ENCODE results near the gene IPO5. TPM values are rescaled to one million over a fixed set of nuclear protein-coding genes. Genes with fewer than 3 reads are reported as not detected.
"Not testable (repeated sequence)": the region's sequence is repeated elsewhere in the genome, so short reads cannot be mapped to it uniquely, and the experiment has no call there.

The IPO5 gene
- total RNA-seq, 4 donors from 2014 or later = 104 to 212 (median 147) TPM

DNA sequence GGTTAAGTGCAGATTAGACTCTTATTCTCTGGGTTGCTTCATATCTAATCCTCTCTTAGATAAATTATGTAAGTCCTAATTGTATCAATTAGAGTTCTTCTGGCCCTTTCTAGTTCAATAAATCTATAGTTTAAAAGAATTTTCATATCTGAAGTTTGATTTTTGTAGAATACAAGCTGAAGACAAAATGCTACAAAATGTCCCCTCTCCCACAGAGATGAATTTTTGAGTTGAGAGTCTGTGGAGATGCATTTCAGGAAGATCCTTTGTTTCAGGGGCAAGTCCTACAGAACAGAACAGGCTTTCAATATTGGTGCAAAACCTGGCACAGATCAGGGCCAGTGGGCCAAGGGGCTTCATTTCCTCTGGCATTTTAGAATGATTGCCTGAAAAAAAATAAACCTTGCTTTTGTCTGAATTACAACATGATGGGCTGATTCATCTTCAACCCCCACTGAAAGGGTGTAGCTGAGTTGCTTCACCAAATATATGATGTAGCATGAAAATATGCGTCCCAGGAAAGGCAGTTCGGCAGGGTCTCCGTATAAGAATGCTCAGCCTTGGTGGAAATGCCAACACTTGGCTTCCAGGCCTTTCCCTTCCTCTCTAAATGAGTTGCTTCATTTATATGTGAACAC lies 6.4 kb upstream of the IPO5 start:
- H3K36me3 ChIP-seq = no peaks in the 10 kb centered on the region
- no peak for TF ChIP-seq POLR2A (IDR thresholded peaks at IDR 0.05)
- TF ChIP-seq, protein P1, sequence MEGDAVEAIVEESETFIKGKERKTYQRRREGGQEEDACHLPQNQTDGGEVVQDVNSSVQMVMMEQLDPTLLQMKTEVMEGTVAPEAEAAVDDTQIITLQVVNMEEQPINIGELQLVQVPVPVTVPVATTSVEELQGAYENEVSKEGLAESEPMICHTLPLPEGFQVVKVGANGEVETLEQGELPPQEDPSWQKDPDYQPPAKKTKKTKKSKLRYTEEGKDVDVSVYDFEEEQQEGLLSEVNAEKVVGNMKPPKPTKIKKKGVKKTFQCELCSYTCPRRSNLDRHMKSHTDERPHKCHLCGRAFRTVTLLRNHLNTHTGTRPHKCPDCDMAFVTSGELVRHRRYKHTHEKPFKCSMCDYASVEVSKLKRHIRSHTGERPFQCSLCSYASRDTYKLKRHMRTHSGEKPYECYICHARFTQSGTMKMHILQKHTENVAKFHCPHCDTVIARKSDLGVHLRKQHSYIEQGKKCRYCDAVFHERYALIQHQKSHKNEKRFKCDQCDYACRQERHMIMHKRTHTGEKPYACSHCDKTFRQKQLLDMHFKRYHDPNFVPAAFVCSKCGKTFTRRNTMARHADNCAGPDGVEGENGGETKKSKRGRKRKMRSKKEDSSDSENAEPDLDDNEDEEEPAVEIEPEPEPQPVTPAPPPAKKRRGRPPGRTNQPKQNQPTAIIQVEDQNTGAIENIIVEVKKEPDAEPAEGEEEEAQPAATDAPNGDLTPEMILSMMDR (IDR thresholded peaks at IDR 0.05) = no peak
- H3K9me3 ChIP-seq = no peaks in the 10 kb centered on the region
- no peak overlapping the region for H3K27ac ChIP-seq
- H3K4me1 ChIP-seq = no peaks in the 10 kb centered on the region
- H3K27me3 ChIP-seq = no peaks in the 10 kb centered on the region
- H3K4me3 ChIP-seq = no peak overlapping the region
- DNase-seq = no peak
- intact Hi-C loops (cut with DNase I; ENCODE audit: low total_unique reads) = no loop called here

DNA sequence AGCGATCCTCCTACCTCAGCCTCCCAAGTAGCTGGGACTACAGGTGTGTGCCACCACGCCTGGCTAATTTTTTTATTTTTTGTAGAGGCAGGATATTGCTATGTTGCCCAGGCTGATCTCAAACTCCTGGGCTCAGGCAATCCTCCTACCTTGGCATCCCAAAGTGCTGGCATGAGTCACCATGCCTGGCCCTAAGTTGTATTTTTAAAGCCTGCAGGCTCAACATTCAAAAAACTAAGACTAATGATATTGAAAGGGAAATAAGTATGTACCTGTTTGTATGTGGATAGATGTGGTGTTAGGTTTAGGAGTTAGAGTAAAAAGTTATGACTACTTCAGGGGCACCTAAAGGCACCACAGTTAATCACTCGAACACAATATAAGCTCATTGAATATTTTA lies 5.4 kb upstream of the IPO5 start:
- Histone ChIP-seq H3K4me1 (no peaks in the 10 kb centered on the region), H3K4me3 (no peak overlapping the region), H3K9me3 (no peaks in the 10 kb centered on the region), H3K36me3 (no peaks in the 10 kb centered on the region), H3K27me3 (no peaks in the 10 kb centered on the region), H3K27ac (no peak overlapping the region)
- no peak for DNase-seq
- TF ChIP-seq POLR2A (IDR thresholded peaks at IDR 0.05) = no peak
- TF ChIP-seq, protein P1 (IDR thresholded peaks at IDR 0.05) = no peak
- intact Hi-C loops (cut with DNase I; ENCODE audit: low total_unique reads) = no loop called here

DNA sequence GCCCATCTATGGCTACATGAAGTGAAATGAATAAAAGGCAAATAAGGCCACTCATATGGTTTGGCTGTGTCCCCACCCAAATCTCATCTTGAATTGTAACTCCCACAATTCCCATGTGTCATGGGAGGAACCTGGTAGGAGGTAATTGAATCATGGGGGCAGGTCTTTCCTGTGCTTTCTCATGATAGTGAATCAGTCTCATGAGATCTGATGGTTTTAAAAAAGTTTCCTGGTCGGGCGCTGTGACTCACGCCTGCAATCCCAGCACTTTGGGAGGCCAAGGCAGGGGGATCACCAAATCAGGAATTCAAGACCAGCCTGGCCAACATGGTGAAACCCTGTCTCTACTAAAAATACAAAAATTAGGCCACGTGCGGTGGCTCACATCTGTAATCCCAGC lies 4.2 kb upstream of the IPO5 start:
- H3K4me3 ChIP-seq; DNase-seq; H3K36me3 ChIP-seq; intact Hi-C loops (cut with DNase I; ENCODE audit: low total_unique reads); H3K27me3 ChIP-seq; H3K9me3 ChIP-seq; H3K27ac ChIP-seq; H3K4me1 ChIP-seq: not testable (repeated sequence)

DNA sequence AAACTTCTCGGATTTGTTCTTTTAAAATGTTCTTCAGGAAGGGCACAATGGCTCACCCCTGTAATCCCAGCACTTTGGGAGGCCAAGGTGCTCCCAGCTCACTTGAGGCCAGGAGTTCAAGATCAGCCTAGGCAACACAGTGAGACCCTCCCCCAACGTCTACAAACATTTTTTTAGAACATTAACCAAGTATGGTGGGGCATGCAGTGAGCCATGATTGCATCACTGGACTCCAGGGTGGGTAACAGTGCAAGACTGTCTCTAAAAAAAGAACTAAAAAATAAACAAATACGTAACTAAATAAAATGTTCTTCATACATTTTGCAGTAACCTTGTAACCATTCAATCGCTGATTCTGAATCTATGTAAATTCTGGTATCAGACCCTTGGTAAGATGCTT lies 2.1 kb upstream of the IPO5 start:
- no peaks in the 10 kb centered on the region for H3K36me3 ChIP-seq
- TF ChIP-seq POLR2A (IDR thresholded peaks at IDR 0.05) = no peak
- TF ChIP-seq, protein P1 (IDR thresholded peaks at IDR 0.05) = no peak
- intact Hi-C loops (cut with DNase I; ENCODE audit: low total_unique reads) = no loop called here
- H3K27ac ChIP-seq = no peak overlapping the region
- H3K9me3 ChIP-seq = no peaks in the 10 kb centered on the region
- no peak for DNase-seq
- no peaks in the 10 kb centered on the region for H3K27me3 ChIP-seq
- H3K4me3 ChIP-seq = no peak overlapping the region
- H3K4me1 ChIP-seq = no peaks in the 10 kb centered on the region

DNA sequence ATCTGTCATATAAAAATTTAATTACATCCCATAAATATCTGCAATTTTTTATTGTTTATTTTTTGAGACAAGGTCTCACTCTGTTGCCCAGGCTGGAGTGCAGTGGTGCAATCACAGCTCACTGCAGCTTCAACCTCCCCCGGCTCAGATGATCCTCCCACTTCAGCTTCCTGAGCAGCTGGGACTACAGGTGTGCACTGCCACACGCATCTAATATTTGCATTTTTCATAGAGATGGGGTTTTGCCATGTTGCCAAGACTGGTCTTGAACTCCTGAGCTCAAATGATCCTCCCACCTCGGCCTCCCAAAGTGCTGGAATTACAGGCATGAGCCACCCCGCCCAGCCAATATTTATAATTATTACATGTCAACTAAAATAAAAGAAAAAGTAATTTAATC lies 644 bp upstream of the IPO5 start:
- H3K4me3 ChIP-seq; H3K4me1 ChIP-seq; H3K27me3 ChIP-seq; H3K9me3 ChIP-seq; intact Hi-C loops (cut with DNase I; ENCODE audit: low total_unique reads); DNase-seq; H3K27ac ChIP-seq; H3K36me3 ChIP-seq: not testable (repeated sequence)

DNA sequence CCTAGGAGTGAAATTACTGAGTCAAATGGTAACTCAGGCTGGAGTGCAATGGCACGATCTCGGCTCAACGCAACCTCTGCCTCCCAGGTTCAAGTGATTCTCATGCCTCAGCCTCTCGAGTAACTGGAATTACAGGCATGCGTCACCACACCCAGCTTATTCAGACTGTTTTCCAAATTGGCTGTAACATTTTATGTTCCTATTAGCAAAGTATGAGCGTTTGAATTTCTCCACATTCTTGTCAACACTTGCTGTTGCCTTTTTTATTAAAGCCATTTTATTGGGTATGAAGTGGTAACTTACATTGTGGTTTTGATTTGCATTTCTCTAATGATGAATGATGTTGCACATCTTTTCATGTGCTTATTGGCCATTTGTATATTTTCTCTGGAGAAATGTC lies 7.9 kb downstream of the IPO5 start:
- no peak for DNase-seq
- TF ChIP-seq, protein P1 (IDR thresholded peaks at IDR 0.05) = no peak
- no peak for TF ChIP-seq POLR2A (IDR thresholded peaks at IDR 0.05)
- H3K4me1 ChIP-seq = no peaks in the 10 kb centered on the region
- no peaks in the 10 kb centered on the region for H3K27me3 ChIP-seq
- H3K27ac ChIP-seq = no peak overlapping the region
- no peak overlapping the region for H3K4me3 ChIP-seq
- H3K36me3 ChIP-seq = no peaks in the 10 kb centered on the region
- intact Hi-C loops (cut with DNase I; ENCODE audit: low total_unique reads) = no loop called here
- H3K9me3 ChIP-seq = no peaks in the 10 kb centered on the region
